ENCODE measurements around the gene PACRG.

GRCh38 chr6:162941128-162941527 is 213.4 kb downstream of the PACRG start:
- TF ChIP-seq YY1 (IDR thresholded peaks at IDR 0.05; ENCODE audit: insufficient read depth, insufficient read length): no peak
- no peak for TF ChIP-seq ZNF274 (IDR thresholded peaks at IDR 0.05; ENCODE audit: low read depth, low read length)

All from NT2/D1 (cell line).